Suprapubic skin (tissue), 4 donors: ENCODE results near the gene RNF121. TPM values are rescaled to one million over a fixed set of nuclear protein-coding genes. Genes with fewer than 3 reads are reported as not detected.

Experiments used
- DNase-seq, 2 donors: peaks; one replicate each; pipeline ENCODE4 v3.0.0-alpha.2; 2019; ENCODE audit warnings: low spot score in 2 of 2
- H3K27ac ChIP-seq: fragments of 200-600 bp; sonication (generic); one replicate; pipeline ENCODE4 v1.5.1; 2019
- H3K27me3 ChIP-seq: fragments of 200-600 bp; sonication (generic); one replicate; pipeline ENCODE4 v1.5.1; 2019
- H3K36me3 ChIP-seq: fragments of 200-600 bp; sonication (generic); one replicate; pipeline ENCODE4 v1.5.1; 2019
- H3K4me1 ChIP-seq: fragments of 200-600 bp; sonication (generic); one replicate; pipeline ENCODE4 v1.5.1; 2019
- H3K4me3 ChIP-seq: fragments of 200-600 bp; sonication (generic); one replicate; pipeline ENCODE4 v1.5.1; 2019; ENCODE audit warnings: mild to moderate bottlenecking
- H3K9me3 ChIP-seq: fragments of 200-600 bp; sonication (generic); one replicate; pipeline ENCODE4 v1.5.1; 2019
- EP300 ChIP-seq: sonication (generic); formaldehyde crosslinking; IDR thresholded peaks from one replicate; pipeline ENCODE4 v1.6.1; 2017; ENCODE audit warnings: antibody characterized with exemption
- POLR2A ChIP-seq, 2 donors: fragments of 450-650 bp; IDR thresholded peaks; one replicate each; pipeline ENCODE4 v1.6.1; 2017; ENCODE audit warnings: antibody characterized with exemption in 2 of 2, mild to moderate bottlenecking in 2 of 2, moderate library complexity in 2 of 2
- POLR2AphosphoS5 ChIP-seq, 3 donors: sonication (generic); formaldehyde crosslinking; IDR thresholded peaks; one replicate each; pipeline ENCODE4 v1.6.1; 2017; ENCODE audit warnings: antibody characterized with exemption in 3 of 3
- WGBS: methylation state at CpG from one replicate; pipeline ENCODE4 v1.1.5; 2018; 5-methylcytosine and 5-hydroxymethylcytosine counted together
- total RNA-seq, 4 donors: library from RNA; depleted of rRNA; stranded (reverse); fragments of >200 nt; gene quantifications; one replicate each; pipeline ENCODE4 v1.1.0, GENCODE V29; 2016
- TF ChIP-seq, protein P1 (sequence below), 2 donors: fragments of 200-600 bp in 1 of 2; fragments of 450-650 bp in 1 of 2; sonication (generic) in 1 of 2; IDR thresholded peaks; one replicate each; pipeline ENCODE4 v1.5.1; 2016 to 2019; ENCODE audit warnings: antibody characterized with exemption in 2 of 2, mild to moderate bottlenecking in 1 of 2, moderate library complexity in 1 of 2

The RNF121 gene
- total RNA-seq, 4 donors from 2014 or later, result 19.6 to 36.0 (median 26.3) TPM

DNA sequence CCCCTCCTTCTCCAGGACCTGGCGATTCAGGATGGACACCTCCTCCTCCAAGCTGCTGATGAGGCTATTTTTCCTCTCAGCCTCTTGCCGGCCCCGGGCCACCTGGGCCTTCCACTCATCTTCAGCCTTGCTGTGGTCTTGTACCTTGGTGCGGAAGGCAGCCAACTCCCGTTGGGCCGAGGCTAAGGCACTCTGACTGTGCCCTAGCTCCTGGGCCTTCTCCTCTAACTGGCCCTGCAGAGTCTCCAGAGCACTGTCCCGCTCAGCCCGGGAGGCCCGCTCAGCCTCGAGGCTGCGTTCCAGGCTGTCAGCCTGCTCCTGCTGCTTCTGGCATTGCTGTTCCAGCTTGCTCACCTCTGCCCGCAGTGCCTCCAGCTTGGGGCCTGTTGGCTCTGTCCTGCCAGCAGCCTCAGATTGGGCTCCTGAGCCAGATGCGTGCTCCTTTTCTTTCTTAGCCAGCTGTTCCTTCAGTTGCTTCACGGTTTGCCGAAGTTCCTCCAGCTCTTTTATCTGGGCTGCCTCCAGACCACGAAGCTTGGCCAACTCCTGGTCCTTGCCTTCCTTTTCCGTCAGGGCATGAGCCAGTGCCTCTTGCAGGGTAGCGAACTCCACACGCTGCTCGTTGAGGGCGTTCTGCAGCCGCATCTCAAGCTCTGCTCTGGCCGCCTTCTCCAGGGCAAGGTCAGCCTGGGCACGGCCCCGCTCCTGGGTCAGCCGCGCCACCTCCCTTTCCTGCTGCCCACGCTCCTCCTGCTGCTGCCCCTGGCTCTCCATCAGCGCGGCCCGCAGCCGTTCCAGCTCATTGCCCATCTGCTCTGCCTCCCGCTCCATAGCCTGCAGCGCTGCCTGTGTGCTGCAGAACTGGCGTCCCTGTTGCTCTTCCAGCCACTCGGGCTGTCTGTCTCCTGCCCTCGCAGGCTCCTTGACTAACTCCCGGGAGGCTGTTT, 85.2 kb downstream of the RNF121 start:
- H3K4me3 ChIP-seq, result no peak overlapping the region
- H3K27me3 ChIP-seq, result no peaks in the 10 kb centered on the region
- TF ChIP-seq, protein P1, sequence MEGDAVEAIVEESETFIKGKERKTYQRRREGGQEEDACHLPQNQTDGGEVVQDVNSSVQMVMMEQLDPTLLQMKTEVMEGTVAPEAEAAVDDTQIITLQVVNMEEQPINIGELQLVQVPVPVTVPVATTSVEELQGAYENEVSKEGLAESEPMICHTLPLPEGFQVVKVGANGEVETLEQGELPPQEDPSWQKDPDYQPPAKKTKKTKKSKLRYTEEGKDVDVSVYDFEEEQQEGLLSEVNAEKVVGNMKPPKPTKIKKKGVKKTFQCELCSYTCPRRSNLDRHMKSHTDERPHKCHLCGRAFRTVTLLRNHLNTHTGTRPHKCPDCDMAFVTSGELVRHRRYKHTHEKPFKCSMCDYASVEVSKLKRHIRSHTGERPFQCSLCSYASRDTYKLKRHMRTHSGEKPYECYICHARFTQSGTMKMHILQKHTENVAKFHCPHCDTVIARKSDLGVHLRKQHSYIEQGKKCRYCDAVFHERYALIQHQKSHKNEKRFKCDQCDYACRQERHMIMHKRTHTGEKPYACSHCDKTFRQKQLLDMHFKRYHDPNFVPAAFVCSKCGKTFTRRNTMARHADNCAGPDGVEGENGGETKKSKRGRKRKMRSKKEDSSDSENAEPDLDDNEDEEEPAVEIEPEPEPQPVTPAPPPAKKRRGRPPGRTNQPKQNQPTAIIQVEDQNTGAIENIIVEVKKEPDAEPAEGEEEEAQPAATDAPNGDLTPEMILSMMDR (IDR thresholded peaks at IDR 0.05), result no peak
- no peak for TF ChIP-seq POLR2A (IDR thresholded peaks at IDR 0.05)
- TF ChIP-seq EP300, result no peak
- peak in 1 of 3 donors; percentile 23 for TF ChIP-seq POLR2AphosphoS5 (IDR thresholded peaks at IDR 0.05)
- H3K36me3 ChIP-seq, result peaks cover 99% of the 10 kb centered on the region
- peak in 1 of 2 donors; percentile 74 for DNase-seq
- H3K9me3 ChIP-seq, result no peaks in the 10 kb centered on the region
- H3K27ac ChIP-seq, result peak overlapping the region; percentile 38
- peaks cover 47% of the 10 kb centered on the region for H3K4me1 ChIP-seq
- 48% methylated on average over 36 of the region's 38 CpGs for WGBS

DNA sequence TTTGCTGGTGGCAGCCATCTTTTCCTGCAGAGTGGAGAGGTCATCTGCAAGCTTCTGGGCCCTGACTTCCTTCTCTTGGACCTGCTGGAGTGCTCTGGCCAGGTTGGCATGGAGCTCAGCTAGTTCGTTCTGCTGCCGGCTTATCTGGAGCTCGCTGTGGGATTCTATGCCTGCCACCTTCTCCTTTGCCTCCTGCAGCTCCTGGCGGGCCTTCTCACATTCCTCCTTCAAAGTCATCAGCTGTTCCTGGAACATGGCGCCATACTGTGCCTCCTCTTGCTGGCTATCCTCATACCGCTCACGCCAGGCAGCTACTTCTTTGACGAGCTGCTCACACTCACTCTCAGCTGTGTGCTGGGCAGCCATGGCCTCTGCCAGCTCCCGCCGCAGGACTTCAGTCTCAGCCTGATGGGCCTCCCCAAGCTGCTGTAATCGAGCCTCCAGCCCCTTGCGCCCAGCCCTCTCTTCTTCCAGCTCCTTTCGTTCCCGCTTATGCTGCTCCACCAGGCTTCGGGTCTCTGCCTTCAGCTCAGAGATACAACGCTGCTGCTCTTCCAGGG, 86.0 kb downstream of the RNF121 start:
- H3K36me3 ChIP-seq, result peaks cover 99% of the 10 kb centered on the region
- no peaks in the 10 kb centered on the region for H3K27me3 ChIP-seq
- peak overlapping the region; percentile 38 for H3K27ac ChIP-seq
- TF ChIP-seq EP300 (no peak), POLR2AphosphoS5 (IDR thresholded peaks at IDR 0.05) (no peak), POLR2A (IDR thresholded peaks at IDR 0.05) (no peak)
- TF ChIP-seq, protein P1 (IDR thresholded peaks at IDR 0.05), result no peak
- 82% methylated on average over 16 of the region's 16 CpGs for WGBS
- no peak for DNase-seq
- no peak overlapping the region for H3K4me3 ChIP-seq
- H3K4me1 ChIP-seq, result peaks cover 47% of the 10 kb centered on the region
- no peaks in the 10 kb centered on the region for H3K9me3 ChIP-seq

DNA sequence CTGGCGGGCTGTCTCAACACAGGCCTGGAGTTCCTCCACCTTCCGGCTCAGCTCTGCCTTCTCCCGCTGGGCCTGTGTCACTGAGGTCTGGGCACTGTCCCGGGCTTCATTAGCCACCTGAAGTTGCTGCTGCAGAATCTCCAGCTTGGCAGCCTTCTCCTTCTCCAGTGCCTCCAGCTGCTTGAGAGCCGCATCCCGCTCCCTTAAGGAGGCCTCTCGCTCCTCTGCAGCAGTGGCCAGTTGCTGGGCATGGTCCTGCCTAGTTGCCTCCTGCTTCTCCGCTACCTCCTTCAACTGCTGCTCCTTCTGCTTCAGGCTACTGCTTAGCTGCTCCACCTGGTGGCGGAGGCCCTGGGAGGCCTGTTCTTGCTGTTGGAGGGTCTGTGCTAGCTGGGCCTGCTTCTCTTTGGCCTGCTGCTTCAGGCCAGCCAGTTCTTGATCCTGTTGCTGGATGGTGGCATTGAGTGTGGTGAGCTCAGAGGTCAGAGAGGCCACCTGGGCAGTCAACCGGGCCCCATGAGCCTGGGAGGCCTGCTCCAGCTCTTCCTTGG, 86.7 kb downstream of the RNF121 start:
- H3K4me3 ChIP-seq, result no peak overlapping the region
- H3K36me3 ChIP-seq, result peaks cover 99% of the 10 kb centered on the region
- H3K4me1 ChIP-seq, result peaks cover 47% of the 10 kb centered on the region
- TF ChIP-seq EP300 (no peak), POLR2AphosphoS5 (IDR thresholded peaks at IDR 0.05) (no peak), POLR2A (IDR thresholded peaks at IDR 0.05) (no peak)
- TF ChIP-seq, protein P1 (IDR thresholded peaks at IDR 0.05), result no peak
- H3K27me3 ChIP-seq, result no peaks in the 10 kb centered on the region
- H3K27ac ChIP-seq, result no peak overlapping the region
- H3K9me3 ChIP-seq, result no peaks in the 10 kb centered on the region
- DNase-seq, result no peak
- 91% methylated on average over 10 of the region's 10 CpGs for WGBS

DNA sequence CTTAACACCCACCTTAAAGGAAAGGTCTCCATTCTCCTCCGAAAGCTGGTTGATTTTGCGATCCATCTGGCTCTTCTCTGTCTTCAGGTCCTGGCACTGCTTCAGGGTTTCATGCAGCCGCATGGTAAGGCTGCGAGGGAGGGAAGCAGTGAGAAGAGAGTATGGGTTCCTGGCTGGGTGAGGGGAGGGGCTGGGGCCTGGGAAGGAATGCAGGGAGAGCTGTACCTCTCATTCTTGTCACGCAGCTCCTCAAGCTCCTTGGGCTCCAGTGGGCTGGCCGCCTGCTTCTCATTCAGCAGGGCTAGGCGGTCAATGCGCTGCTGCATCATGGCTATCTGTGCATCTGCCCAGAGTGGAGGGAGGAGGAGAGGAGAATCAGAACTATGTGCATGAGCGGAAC, 89.3 kb downstream of the RNF121 start:
- Histone ChIP-seq H3K4me3 (no peak overlapping the region), H3K27ac (no peak overlapping the region), H3K4me1 (peaks cover 28% of the 10 kb centered on the region), H3K36me3 (peaks cover 98% of the 10 kb centered on the region), H3K27me3 (no peaks in the 10 kb centered on the region), H3K9me3 (no peaks in the 10 kb centered on the region)
- WGBS, result 83% methylated on average over 9 of the region's 9 CpGs
- DNase-seq, result no peak
- TF ChIP-seq, protein P1 (IDR thresholded peaks at IDR 0.05), result no peak
- TF ChIP-seq POLR2A (IDR thresholded peaks at IDR 0.05) (no peak), POLR2AphosphoS5 (IDR thresholded peaks at IDR 0.05) (no peak), EP300 (no peak)

DNA sequence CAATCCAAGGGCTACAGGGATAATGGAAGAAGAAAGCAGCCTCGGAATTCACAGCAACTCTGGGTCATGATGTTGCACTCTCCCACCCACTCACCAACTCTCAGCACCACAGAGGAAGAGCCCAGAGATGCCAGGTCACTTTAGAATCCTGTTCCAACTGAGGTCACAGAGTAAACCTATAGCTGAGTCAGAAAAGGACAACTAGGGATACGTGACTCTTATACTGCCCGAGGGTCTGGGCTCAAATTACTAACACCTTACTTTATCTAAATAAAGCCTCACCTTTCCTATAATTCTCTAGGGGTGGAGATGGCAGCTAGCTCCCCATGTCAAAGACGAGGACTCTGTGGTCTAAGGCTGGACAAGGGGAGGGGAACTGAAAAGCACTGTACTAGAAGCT, 94.5 kb downstream of the RNF121 start:
- no peaks in the 10 kb centered on the region for H3K9me3 ChIP-seq
- H3K4me1 ChIP-seq, result peaks cover 35% of the 10 kb centered on the region
- H3K36me3 ChIP-seq, result peaks cover 81% of the 10 kb centered on the region
- H3K27me3 ChIP-seq, result no peaks in the 10 kb centered on the region
- TF ChIP-seq POLR2AphosphoS5 (IDR thresholded peaks at IDR 0.05), result no peak
- no peak for TF ChIP-seq EP300
- TF ChIP-seq, protein P1 (IDR thresholded peaks at IDR 0.05), result no peak
- no peak for TF ChIP-seq POLR2A (IDR thresholded peaks at IDR 0.05)
- WGBS, result 62% methylated on average over 4 of the region's 4 CpGs
- DNase-seq, result no peak
- H3K4me3 ChIP-seq, result no peak overlapping the region
- no peak overlapping the region for H3K27ac ChIP-seq
